Right kidney (tissue), 1 donor: ENCODE measurements around the gene ATP11C.
"Not testable (repeated sequence)": the region's sequence is repeated elsewhere in the genome, so short reads cannot be mapped to it uniquely, and the experiment has no call there.

Experiments used
- DNase-seq: peaks from one replicate; pipeline ENCODE4 v3.0.0-alpha.2; 2016

The ATP11C gene

GRCh38 chrX:139924069-139924695 is 8.7 kb downstream of the ATP11C start:
- no peak for DNase-seq

GRCh38 chrX:139921142-139921541 is 11.7 kb downstream of the ATP11C start:
- DNase-seq: not testable (repeated sequence)

- DNase-seq: no peak
Measured at GRCh38 chrX:139920316-139920715, 12.5 kb downstream of the ATP11C start.

- no peak for DNase-seq
Measured at GRCh38 chrX:139914421-139914820, 18.4 kb downstream of the ATP11C start.

- DNase-seq: no peak
Measured at GRCh38 chrX:139909712-139910111, 23.1 kb downstream of the ATP11C start.

- DNase-seq: no peak
Measured at GRCh38 chrX:139907078-139907477, 25.8 kb downstream of the ATP11C start.

GRCh38 chrX:139905743-139906142 is 27.1 kb downstream of the ATP11C start:
- no peak for DNase-seq

DNA sequence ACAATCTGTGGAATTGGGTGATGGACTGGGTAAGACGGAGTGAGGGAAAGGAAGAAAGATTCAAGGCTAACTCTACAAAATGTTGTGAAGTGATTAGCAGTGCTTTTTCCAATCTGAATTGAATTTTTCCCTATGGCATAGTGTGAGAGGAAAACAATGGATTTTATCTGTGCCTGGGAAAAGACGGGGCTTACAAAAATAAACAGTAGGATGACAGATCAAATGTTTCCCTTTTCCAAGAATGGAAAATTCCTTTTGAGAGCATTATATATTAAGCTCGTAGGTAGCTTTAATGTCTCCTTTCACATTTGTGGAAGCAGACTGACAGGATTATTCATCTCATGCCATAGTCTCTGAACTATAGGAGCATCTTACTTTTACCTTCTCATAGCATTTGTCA is 27.8 kb downstream of the ATP11C start:
- DNase-seq: no peak

DNA sequence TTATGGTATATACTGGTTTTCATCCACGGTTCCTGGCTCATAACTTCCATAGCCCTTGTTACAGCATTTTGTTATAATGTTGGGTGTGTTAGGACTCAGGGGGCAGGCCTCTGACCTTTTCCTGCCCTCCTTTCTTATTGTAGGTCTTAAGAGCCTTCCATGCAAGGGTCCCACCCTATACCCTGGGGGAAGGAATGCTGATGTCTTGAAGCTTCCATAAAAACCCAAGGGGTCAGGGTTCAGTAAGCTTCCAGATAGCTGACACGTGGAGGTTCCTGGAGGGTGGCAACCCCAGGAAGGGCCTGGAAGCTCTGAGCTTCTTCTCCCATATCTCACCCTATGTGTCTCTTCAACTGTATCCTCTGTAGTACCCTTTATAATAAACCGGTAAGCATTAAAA is 29.6 kb downstream of the ATP11C start:
- no peak for DNase-seq

- no peak for DNase-seq
Measured at GRCh38 chrX:139902559-139902958, 30.3 kb downstream of the ATP11C start.

DNA sequence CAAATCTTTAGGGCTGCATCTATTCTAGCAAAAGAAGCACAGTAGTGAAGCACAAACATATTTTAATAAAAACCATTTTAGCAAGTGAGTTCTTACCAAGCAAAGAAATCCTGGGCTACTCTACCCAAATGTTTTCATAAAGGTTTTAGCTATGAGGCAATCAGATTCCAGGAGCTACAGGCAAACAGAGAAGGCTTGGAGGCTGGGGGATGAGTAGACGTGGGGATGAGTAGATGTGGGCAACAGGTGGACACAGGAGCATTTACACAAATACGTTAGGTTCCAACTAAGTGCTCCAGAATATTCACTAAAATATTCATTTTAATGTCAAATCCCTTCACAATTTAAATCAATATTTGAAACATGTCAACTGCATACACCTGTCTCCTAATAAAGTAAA is 34.5 kb downstream of the ATP11C start:
- no peak for DNase-seq

DNA sequence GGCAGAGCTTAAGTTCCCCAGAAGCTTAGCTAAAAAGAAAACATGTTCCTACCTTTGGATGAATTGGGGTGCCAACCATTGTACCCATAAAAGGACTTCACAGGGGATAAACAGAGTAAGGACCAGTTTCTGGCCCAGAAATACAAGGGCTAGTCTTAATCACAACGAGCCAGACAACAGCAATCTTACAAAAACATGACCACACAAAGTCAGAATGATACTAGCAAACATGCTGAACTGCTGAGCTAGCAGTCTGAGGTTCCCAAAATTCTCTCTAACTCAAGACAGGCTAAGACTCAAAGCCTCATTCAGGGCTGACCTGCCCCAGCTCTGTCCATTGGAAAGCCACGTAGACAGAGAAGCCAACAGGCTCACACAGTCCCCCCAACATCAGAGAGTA is 40.3 kb downstream of the ATP11C start:
- DNase-seq: no peak

DNA sequence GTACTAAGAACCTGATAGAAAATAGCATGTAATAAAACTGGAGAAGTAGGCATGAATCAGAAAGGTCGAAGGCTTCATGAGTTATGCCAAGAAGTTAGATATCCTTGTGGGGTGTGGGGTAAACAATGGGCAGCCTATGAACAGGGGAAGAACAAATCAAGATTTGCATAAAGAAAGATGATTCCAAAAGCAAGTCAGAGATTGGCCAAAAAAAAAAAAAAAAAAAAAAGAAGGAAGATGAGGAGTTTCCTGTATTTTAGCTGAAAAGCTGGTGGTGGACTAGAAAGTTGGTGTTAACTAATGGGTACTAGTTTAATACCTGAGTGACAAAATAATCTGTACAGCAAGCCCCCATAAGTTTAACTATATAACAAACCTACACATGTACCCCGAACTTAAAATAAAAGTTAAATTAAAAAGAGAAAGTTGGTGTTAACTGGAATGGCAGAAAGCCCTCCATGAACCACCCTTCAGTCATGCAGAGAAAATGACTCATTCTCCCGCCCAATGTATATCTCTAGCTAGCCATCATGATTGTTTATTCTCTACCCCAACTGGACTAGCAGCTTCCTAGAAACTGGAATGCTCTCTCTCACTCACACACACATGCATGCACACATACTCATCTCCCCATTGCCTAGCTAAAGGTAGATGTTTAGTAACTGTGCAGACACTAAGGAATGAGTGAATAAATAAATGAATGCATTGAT is 41.7 kb downstream of the ATP11C start:
- no peak for DNase-seq

DNA sequence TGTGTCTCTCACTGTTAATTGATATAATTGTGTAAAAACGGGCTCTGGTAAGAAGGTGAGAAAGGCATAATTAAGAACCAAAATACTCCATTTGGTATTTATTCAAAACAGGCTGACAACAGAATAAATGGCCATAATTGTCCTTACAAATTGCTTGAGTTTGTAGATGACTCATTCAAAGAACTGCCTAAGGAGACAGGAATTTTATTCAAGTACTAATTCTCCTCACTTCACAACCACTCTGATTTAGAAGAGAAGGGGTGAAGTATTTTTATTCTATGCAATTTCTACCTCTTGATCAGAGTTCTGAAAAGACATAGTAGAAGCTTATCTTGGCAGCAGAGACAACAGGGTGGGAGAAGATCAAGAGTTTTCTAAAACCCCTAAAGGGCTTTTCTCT is 43.1 kb downstream of the ATP11C start:
- no peak for DNase-seq

- DNase-seq: no peak
Measured at GRCh38 chrX:139883984-139884383, 48.9 kb downstream of the ATP11C start.

DNA sequence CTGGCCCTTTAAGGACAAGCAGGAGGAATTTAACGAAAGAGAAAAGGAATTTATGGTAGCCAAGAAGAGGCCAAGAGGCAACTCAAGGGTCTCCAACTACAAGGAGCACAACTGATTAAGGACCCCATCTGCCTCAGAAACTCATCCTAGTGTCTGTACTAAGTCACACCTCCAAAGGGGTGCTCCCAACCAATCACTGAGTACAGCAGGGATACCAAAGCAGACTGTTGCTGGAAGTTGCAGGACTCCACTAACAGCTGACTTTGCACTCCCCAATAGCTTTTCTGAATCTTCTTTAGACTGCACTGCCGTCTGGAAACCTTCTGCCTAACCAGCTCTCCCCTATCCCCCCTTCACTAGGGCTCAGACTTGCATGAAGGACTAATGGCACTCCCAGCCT is 50.6 kb downstream of the ATP11C start:
- DNase-seq: no peak

DNA sequence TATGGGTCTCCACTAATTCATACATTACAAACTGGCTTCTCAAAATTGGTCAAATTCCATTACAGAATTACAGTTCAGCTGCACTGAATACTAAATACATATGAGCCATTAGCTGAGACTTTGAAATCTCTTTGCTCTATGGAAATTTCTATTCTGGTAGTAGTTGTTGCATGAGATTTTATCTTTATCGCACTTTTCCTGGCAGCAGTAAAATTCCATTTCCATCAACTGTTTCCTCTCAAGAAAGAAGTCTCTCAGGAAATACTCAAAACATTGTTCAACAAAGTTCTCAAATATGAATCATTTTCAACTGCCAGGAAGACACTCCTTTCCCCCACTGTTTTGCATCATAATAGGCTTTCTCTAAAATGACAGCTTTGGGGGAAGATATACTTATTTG is 51.3 kb downstream of the ATP11C start:
- DNase-seq: no peak

DNA sequence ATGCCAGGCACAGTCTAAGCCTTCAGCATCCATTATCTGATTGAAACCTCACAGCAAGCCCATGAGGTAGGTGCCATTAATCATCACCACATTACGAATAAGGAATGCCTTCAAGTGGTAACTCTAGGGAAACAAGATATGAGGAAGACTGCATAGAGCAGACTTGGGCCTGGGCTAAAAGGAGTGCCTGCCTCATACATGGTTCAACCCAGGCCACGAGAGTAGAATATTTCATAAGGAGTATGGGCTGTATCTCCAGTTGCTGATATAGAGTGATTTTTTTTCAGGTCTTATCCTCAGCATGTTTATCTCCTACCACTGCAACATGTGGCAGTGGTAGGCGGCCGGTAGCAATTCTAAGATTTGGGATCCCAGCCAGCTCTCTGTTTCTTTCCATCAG is 51.7 kb downstream of the ATP11C start:
- no peak for DNase-seq

- DNase-seq: no peak
Measured at GRCh38 chrX:139877710-139878414, 55.0 kb downstream of the ATP11C start.

DNA sequence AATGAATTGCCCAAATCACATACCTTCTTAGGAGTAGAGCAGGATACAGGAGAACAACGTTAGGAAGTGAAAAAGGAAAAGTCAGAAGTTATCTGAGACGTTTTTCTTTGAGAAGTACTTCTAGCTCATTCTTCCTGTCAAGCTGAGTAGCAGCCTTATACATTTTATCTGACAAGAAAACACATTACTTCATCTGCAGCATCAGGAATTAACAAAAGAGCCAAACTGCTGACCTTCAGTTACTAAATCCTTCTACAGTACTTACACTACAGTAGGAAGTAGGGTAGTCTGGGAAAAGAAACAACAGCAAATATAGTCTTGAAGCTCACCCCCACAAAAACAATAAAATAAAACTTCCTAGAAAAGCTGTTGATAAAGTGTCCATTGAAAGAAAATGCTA is 57.0 kb downstream of the ATP11C start:
- no peak for DNase-seq

DNA sequence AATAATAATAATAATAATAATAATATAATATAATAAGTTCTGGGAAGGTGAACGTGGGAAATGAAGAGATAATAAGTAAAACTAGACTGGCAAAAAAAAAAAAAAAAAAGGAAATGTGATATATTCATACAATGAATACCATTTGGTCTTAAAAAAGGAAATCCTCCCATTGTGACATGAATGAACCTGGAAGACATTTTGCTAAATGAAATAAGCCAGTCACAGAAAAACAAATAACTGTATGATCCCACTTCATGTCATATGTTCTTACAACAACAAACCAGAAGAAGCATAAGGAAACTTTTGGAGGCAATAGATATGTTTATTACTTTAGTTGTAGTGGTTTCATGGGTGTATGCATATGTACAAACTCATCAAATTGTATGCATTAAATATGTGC is 63.1 kb downstream of the ATP11C start:
- DNase-seq: no peak

DNA sequence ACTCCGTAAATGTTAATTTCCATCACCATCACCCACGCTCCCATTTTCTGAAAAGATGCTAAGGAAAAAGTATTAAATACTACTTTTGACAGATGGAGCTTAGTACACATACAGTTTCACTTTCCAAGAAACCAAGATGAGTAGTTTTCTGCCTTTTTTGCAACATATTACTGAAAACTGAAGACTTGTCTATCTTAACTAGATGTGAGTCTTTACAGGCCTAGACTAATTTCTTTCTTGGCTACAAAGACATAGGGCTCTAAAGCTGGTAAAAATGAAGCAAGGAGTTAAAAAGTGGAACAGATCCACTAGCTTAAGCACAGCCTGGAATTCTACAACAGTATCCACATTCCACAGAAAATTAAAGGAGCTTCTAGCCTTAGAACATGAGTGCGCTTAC is 68.2 kb downstream of the ATP11C start:
- no peak for DNase-seq

DNA sequence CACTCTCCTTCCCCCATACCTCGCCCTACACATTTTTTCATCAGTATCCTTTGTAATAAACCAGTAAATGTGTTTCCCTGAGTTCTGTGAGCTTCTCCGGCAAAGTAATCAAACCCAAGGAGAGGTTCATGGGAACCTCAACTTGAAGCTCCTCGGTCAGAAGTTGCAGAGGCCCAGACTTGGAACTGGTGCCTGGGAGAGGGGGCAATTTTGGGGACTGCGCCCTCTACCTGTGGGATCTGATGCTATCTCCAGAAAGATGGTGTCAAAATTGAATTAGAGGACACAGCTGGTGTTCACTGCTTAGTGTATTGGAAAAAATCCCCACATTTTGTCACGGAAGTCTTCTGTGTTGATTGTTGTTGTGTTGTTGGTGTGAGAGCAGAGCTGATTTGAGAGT is 70.6 kb downstream of the ATP11C start:
- no peak for DNase-seq

DNA sequence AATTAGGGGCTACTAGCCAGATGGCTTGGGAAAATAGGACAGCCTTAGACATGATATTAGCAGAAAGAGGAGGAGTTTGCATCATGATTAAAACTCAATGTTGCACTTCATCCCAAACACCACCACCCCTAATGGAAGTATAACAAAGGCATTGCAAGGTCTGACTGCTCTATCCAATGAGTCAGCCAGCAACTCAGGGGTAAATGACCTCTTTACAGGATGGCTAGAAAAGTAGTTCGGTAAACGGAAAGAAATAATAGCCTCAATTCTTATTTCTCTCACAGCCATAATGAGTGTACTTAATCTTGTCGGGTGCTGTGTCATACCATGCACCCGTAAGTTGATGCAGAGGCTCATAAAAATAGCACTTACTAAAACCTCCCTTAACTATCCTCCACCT is 76.0 kb downstream of the ATP11C start:
- DNase-seq: not testable (repeated sequence)
